ELR (cell line): ENCODE data around the gene TBC1D3G.
"Not testable (repeated sequence)": the region's sequence is repeated elsewhere in the genome, so short reads cannot be mapped to it uniquely, and the experiment has no call there.

Experiments used
- DNase-seq: peaks from one replicate; pipeline ENCODE4 v3.0.0-alpha.2; 2015; ENCODE audit warnings: low read depth

The TBC1D3G gene

GRCh38 chr17:36323584-36323983 lies at the start of gene TBC1D3G:
Gene TBC1D3G, plus strand, starts transcription at chr17:36323884. Its CDS starts 1,528 bp downstream, at chr17:36325412.
- not testable (repeated sequence) for DNase-seq

DNA sequence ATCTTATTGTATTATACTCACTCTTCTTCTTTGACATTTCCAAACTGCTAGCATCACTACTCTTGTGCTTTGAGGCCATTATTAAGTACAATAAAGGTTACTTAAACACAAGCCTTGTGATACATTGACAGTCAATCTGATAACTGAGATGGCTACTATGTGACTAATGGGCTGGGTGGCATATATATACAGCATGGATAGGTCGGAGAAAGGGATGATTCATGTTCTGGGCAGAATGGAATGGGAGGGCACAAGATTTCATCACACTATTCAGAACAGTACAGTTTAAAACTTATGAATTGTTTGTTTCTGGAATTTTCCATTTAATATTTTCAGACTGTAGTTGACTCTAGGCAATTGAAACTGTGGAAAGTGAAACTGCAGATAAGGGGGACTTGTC lies 40.4 kb upstream of the TBC1D3G start:
- not testable (repeated sequence) for DNase-seq

DNA sequence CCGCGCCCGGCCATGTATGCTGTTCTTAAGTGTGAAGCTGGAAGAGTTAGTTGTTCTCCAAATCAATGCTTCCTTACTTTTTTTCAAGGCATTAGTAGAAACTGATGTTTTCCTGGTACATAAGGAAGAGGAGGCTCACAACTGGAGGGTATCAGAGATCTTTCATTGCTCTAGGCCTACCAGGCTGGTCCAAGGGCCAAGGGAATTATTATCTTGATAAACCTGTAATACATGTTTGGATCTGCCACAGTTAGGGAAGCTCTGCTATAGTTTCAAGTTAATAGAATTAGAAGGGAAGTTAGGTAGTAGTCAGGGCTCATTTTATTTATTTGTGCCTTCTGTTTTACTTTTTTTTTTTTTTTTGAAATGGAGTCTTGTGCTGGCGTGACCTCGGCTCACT lies 39.5 kb upstream of the TBC1D3G start:
- not testable (repeated sequence) for DNase-seq

DNA sequence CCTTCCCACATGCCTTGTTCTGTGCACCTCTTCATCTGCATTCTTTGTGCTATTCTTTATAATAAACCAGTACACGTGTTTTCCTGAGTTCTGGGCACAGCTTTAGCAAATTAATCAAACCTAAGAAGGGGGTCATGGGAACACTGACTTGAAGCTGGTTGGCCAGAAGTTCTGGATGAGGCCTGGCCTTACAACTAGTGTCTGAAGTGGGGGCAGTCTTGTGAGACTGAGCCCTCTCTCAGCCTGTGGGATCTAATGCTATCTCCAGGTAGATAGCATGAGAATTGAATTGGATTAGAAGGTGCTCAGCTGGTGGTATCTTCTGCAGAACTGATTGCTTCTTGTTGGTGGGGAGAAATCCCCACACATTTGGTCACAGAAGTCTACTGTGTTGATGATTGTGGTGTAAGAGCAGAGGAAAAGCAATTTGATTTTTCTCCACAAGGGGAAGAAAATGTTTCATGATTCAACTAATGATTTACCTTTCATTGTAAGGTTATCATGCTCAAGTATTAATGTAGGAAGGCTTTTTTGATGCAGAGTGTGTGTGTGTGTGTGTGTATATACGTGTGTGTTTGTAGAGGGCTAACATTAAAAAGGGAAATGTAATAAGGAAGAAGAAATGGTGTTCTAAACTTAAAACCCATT lies 33.6 kb upstream of the TBC1D3G start:
- not testable (repeated sequence) for DNase-seq

DNA sequence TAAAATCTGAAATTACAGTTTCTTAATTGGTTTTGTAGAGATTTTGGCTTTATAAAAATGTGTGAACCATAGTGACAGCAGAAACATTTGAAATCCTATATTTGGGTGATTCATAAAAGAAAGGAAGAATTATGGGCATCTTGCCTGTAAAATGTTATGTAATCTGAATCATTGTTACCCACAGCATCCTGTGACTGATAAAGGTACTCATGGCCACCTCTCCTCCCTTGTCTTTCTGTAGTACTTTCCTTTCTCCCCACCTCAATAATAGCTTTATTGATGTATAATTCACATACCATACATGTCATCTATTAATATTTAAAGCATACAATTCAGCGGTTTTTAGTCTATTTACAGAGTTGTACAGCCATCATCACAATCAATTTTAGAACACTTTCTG lies 28.5 kb upstream of the TBC1D3G start:
- DNase-seq: not testable (repeated sequence)

DNA sequence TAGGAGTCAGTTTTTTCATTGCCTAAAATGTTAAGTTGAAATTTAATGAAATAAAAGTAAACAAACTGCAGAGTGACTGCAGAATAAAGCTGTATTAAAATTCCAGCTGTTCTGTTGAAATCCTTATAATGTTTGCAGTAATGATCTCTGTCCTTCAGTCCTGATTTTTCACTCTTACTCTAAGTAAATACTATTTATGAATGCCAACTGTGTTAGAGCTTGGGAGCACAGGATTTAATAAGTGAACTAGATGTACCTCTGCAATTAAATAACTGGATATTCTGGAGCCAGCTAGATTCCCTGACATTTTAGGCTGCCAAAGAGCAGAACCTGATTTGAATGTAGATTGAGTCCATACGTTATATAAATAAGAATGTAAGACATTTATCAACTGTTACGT lies 7.9 kb upstream of the TBC1D3G start:
- not testable (repeated sequence) for DNase-seq

GRCh38 chr17:36362496-36362895 lies 38.8 kb downstream of the TBC1D3G start:
- DNase-seq: not testable (repeated sequence)

GRCh38 chr17:36375938-36376337 lies 52.3 kb downstream of the TBC1D3G start:
- DNase-seq: not testable (repeated sequence)
